Measurements from ENCODE around the gene FMN2. TPM values are rescaled to one million over a fixed set of nuclear protein-coding genes. Genes with fewer than 3 reads are reported as not detected.

FMN2 gene
- total RNA-seq, 2 experiments from 2014 or later = not detected

- H3K9me3 Mint-ChIP-seq = peaks cover 2% of the 10 kb centered on the region
- ChIA-PET CTCF (no interaction called here), POLR2A (no interaction called here)
- H3K4me1 Mint-ChIP-seq (ENCODE audit: low read depth) = no peaks in the 10 kb centered on the region
- H3K27ac Mint-ChIP-seq = no peak overlapping the region
- H3K36me3 Mint-ChIP-seq (ENCODE audit: low read depth) = no peaks in the 10 kb centered on the region
- no peak for DNase-seq
- TF ChIP-seq CTCF (IDR thresholded peaks at IDR 0.05) = no peak
- intact Hi-C loops (cut with micrococcal nuclease) = no loop called here
- H3K27me3 Mint-ChIP-seq = no peaks in the 10 kb centered on the region
- H3K4me3 Mint-ChIP-seq = no peak overlapping the region
- no peak for ATAC-seq
These were observed 271.1 kb downstream of the FMN2 start for GRCh38 chr1:240362826-240363225.

- intact Hi-C loops (cut with micrococcal nuclease) = no loop called here
- Mint-ChIP-seq H3K4me3 (no peak overlapping the region), H3K27me3 (no peaks in the 10 kb centered on the region), H3K9me3 (peaks cover 2% of the 10 kb centered on the region), H3K27ac (no peak overlapping the region), H3K36me3 (ENCODE audit: low read depth) (no peaks in the 10 kb centered on the region), H3K4me1 (ENCODE audit: low read depth) (no peaks in the 10 kb centered on the region)
- CTCF ChIA-PET = no interaction called here
- no peak for ATAC-seq
- POLR2A ChIA-PET = no interaction called here
- DNase-seq = no peak
- no peak for TF ChIP-seq CTCF (IDR thresholded peaks at IDR 0.05)
These were observed 271.6 kb downstream of the FMN2 start for GRCh38 chr1:240363315-240363714.

- TF ChIP-seq CTCF (IDR thresholded peaks at IDR 0.05) = no peak
- Mint-ChIP-seq H3K27me3 (no peaks in the 10 kb centered on the region), H3K4me3 (no peak overlapping the region), H3K27ac (no peak overlapping the region), H3K36me3 (ENCODE audit: low read depth) (no peaks in the 10 kb centered on the region), H3K4me1 (ENCODE audit: low read depth) (no peaks in the 10 kb centered on the region), H3K9me3 (peaks cover 2% of the 10 kb centered on the region)
- ChIA-PET POLR2A (no interaction called here), CTCF (no interaction called here)
- ATAC-seq = no peak
- intact Hi-C loops (cut with micrococcal nuclease) = no loop called here
- no peak for DNase-seq
These were observed 272.2 kb downstream of the FMN2 start for GRCh38 chr1:240363914-240364313.

GRCh38 chr1:240366636-240367035, 275.0 kb downstream of the FMN2 start:
- DNase-seq = no peak

GRCh38 chr1:240385551-240385950, 293.9 kb downstream of the FMN2 start:
- no peaks in the 10 kb centered on the region for H3K27me3 Mint-ChIP-seq
- intact Hi-C loops (cut with micrococcal nuclease) = no loop called here
- no peaks in the 10 kb centered on the region for H3K4me1 Mint-ChIP-seq (ENCODE audit: low read depth)
- peaks cover 12% of the 10 kb centered on the region for H3K9me3 Mint-ChIP-seq
- H3K4me3 Mint-ChIP-seq = no peak overlapping the region
- ATAC-seq = no peak
- ChIA-PET CTCF (no interaction called here), POLR2A (no interaction called here)
- no peak for DNase-seq
- TF ChIP-seq CTCF (IDR thresholded peaks at IDR 0.05) = no peak
- no peaks in the 10 kb centered on the region for H3K36me3 Mint-ChIP-seq (ENCODE audit: low read depth)
- H3K27ac Mint-ChIP-seq = no peak overlapping the region

More at GRCh38 chr1:240366636-240367035, 275.0 kb downstream of the FMN2 start:
- no peak overlapping the region for H3K4me3 Mint-ChIP-seq
- H3K36me3 Mint-ChIP-seq (ENCODE audit: low read depth) = no peaks in the 10 kb centered on the region
- TF ChIP-seq CTCF (IDR thresholded peaks at IDR 0.05) = no peak
- intact Hi-C loops (cut with micrococcal nuclease) = no loop called here
- H3K4me1 Mint-ChIP-seq (ENCODE audit: low read depth) = no peaks in the 10 kb centered on the region
- CTCF ChIA-PET = no interaction called here
- POLR2A ChIA-PET = no interaction called here
- no peak overlapping the region for H3K27ac Mint-ChIP-seq
- H3K27me3 Mint-ChIP-seq = no peaks in the 10 kb centered on the region
- no peak for ATAC-seq
- peaks cover 2% of the 10 kb centered on the region for H3K9me3 Mint-ChIP-seq
